Left renal cortex interstitium (tissue), 4 donors: Measurements from ENCODE around the gene CAMK1D. TPM values are rescaled to one million over a fixed set of nuclear protein-coding genes. Genes with fewer than 3 reads are reported as not detected.

Source experiments
- DNase-seq, 4 donors: peaks; one replicate each; pipeline ENCODE4 v3.0.0-alpha.2; 2013; ENCODE audit warnings: low read depth in 4 of 4, low spot score in 2 of 4, missing footprints in 1 of 4
- polyA plus RNA-seq, 4 donors: library from polyadenylated mRNA; unstranded; fragments of 120-200 nt; gene quantifications; one replicate each; pipeline ENCODE4 v1.2.1, GENCODE V29; 2013; ENCODE audit not compliant: insufficient read length in 4 of 4

The CAMK1D gene
- polyA plus RNA-seq, 4 donors: 10.1 to 13.0 (median 10.8) TPM

DNA sequence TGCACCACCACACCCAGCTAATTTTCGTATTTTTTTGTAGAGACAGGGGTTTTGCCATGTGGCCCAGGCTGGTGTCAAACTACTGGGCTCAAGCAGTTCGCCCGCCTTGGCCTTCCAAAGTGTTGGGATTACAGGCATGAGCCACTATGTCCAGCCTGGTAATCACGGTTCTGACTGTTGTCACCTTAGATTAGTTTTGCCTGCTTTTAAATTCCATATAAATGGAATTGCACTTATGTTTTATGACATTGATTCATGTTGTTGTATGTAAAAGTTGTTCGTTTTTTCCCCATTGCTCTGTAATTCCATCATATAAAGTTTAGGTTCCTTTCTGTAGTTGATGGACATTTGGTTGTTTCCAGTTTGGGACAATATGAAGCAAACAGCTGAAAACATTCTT, 106.0 kb downstream of the CAMK1D start:
- no peak for DNase-seq

DNA sequence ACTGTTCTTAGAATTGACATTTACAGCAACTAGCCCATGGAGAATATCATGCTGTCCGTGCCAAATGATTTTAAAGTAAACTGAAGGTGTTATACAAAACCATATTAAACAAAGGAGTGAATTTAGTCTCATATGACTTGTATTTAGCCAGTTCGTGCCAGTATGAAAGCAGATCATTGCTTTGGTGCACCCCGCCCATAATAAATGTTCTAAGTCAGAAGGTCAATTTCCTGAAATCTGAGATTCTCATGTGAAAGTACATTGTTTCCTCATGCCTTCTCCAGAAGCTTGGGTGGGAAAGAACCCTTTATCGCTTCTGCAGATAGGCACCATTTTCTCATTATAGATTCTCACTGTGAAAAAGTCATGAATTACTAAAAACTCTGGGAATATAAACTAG, 106.4 kb downstream of the CAMK1D start:
- DNase-seq: no peak

DNA sequence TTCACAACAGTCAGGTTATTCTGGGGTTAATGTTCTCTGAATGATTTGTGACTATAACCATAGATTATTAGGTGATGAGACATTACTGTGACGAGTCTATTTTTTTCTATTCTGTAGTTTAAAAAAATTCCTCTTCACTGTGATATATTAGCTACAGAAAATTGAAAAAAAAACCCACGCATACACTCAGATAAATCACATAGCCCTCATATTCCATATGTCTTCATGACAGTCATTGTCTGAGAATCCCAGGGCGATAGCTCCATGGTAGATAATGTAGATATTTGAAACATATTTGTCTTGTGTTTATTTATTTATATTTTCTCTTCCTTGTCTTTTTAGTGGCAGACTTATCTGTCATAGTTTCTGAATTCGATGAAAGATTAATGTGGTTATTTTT, 110.0 kb downstream of the CAMK1D start:
- no peak for DNase-seq

DNA sequence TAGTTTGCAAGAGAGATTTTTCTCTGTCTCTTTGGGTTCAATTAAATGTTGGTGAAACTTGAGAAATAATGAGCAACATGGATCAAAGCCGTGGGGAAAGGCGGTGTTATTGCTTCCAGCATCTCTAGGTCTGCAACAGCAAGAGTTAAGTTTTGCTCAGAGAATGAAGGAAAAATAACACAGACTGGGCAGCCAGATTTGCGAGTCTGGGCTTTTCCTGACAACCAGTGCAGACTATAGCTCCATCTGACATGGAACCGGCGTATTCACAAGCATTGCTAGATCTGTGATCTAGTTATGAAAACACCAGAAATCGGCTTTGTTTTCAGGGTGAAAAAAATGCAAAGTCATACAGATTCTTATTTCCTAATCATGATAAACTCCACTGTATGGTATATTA, 110.4 kb downstream of the CAMK1D start:
- DNase-seq: no peak

GRCh38 chr10:12463459-12463838, 114.1 kb downstream of the CAMK1D start:
- DNase-seq: no peak

DNA sequence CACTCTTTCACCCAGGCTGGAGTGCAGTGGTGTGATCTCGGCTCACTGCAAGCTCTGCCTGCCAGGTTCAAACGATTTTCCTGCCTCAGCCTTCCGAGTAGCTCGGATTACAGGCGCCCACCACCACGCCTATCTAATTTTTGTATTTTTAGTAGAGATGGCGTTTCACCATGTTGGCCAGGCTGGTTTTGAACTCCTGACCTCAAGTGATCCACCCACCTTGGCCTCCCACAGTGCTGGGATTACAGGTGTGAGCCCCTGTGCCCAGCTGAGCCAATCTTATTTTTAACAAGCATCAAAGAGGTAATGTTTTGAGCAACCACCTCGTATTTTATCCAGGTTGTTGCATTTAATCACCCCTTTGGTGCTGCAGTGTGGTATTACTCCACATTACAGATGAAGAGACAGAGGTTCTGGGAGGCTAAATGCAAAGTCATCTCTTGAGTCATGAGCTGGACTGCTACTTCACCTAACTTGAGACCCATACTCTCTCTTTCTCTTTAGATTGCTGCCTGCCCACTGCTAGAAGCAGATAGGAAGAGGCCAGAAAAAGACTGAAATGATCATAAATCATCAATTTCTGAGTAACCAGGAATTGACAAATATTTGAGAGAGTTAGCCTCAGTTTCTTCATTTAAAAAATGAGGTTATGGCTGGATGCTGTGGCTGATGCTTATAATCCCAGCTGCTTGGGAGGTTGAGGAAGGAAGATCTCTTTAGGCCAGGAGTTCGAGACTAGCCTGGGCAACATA, 116.2 kb downstream of the CAMK1D start:
- DNase-seq: no peak

GRCh38 chr10:12466704-12467305, 117.5 kb downstream of the CAMK1D start:
- DNase-seq: no peak

DNA sequence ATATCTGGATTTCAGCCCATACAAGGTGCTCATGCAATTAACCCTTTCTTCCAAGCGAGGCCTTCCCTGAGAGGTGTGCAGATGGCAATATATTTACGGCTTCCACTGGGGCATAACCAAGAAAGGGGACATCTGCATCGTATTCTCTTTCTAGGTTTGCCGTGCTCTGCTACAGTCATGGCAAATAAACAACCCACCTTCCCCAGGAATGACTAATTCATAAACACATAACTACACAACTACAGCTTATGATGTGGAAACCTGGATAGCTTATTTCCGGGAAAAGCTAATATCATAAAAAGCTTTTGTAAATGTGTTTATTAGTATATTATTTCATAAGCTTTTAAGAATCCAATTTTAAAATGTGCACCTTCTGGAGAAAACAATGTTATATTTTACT, 120.0 kb downstream of the CAMK1D start:
- DNase-seq: no peak

- no peak for DNase-seq
These were observed 121.4 kb downstream of the CAMK1D start for GRCh38 chr10:12470719-12471118.

- no peak for DNase-seq
These were observed 121.8 kb downstream of the CAMK1D start for GRCh38 chr10:12471135-12471534.

- DNase-seq: no peak
These were observed 124.1 kb downstream of the CAMK1D start for GRCh38 chr10:12473491-12473890.

GRCh38 chr10:12474727-12475412, 125.5 kb downstream of the CAMK1D start:
- no peak for DNase-seq

DNA sequence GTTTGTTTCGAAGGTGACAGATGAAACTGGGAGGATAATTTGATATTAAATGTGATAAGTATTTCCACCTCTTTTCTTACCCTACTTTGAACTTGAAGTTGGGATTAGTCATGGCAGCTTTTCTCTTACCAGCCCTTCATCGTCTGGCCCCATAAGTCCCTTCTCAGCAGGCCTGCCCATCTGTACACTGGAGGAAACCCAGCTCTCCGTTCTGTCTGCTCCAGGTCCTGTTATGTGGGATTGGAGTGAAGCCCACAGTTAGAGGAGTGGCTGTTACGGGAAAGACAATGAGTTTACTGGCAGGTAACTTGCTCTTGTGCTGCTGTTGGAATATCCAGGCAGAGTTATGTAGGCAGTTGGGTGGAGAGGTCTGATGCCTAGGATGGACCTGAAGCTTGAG, 127.3 kb downstream of the CAMK1D start:
- no peak for DNase-seq

GRCh38 chr10:12479437-12479844, 130.1 kb downstream of the CAMK1D start:
- no peak for DNase-seq

GRCh38 chr10:12479924-12480323, 130.6 kb downstream of the CAMK1D start:
- DNase-seq: no peak

- DNase-seq: no peak
These were observed 131.1 kb downstream of the CAMK1D start for GRCh38 chr10:12480440-12480839.

GRCh38 chr10:12481924-12482323, 132.6 kb downstream of the CAMK1D start:
- DNase-seq: no peak

GRCh38 chr10:12482587-12482986, 133.2 kb downstream of the CAMK1D start:
- DNase-seq: no peak

GRCh38 chr10:12484002-12484918, 134.9 kb downstream of the CAMK1D start:
- no peak for DNase-seq

DNA sequence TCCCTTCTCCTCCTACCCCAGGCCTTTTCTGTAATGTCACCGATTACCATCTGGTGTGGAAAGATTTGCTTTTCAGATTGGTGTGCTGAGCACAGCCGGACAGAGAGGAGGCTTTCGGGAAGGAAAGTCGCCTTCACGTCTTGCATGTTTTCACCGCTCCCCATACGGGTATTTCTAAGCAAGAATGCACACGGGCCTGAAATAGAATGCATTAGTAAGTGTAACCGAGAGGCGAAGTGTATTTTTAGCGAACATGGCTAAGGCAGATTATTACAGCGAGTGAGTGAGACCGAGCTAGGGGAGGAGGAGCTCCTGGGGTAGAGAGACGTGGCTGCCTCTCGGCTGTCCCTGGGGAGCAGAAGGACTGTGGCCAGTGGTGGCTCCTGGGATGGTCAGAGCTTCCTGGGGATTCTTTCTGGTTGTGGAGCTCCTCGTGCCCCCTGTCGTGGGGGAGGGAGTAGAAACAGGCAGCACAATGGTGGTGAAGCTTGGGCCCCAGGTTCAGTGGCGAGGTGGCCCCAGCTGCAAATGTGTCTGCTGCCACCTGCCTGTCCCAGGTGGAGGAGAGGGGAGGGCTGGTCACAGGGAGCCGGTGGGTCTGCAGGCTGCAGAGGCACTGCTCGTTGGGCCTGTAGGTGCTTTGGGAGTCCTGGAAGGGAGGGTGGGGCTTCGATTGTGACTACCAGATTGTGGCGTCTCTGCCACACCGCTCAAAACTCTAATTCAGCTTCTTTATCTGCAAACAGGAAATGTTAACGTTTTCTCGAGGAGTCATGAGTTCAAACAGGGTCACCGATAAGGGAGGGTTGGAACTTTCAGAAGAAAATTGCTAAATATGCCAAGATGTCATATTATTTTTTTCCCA, 135.8 kb downstream of the CAMK1D start:
- no peak for DNase-seq
